ENCODE results near the gene LYAR.

LYAR gene, protein sequence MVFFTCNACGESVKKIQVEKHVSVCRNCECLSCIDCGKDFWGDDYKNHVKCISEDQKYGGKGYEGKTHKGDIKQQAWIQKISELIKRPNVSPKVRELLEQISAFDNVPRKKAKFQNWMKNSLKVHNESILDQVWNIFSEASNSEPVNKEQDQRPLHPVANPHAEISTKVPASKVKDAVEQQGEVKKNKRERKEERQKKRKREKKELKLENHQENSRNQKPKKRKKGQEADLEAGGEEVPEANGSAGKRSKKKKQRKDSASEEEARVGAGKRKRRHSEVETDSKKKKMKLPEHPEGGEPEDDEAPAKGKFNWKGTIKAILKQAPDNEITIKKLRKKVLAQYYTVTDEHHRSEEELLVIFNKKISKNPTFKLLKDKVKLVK

DNA sequence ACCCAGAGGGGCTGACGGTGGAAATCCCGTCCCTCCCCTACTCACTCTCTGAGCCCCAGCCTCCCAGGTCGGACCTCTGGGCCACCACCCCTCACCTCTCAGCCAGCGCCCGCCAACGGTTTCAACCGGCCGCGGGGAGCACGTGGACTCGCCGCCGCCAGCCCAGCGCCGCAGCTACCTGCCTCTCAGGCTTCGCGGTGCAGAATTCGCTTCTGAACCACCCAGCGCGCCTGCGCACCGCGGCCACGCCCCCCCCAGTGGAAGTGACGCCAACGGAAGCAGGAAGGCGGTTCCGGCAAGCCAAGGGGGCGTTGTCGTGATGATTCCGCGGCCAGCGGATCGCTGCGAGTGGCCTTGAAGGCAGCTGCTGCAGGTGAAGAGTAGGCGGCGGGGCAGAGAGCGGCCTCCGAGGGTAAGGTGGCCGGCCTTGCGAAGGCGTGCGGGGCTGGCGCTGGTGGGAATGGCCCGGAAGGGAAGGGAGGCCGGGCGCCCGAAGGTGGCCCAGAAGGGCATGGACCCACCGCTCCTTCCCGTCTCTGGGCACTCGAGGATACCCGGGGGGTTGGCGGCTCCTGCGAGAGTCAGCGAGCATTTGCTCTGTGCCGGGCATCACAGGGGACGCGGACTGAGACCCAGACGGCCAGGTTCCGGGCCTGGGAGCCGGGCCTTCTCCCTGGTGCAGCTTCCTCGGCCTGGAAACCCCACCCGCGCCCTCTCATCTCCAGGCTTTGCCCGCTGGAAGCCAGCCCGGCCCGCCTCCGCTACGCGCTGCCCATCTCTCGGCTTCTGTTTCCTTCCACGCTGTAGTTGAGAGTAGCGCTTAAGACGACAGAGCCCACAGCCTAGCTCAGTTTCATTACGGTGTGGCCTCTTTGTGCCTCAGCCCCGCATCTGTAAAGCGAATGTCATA lies at the start of gene LYAR, which contains the start of gene ZBTB49:
Gene LYAR, minus strand, starts transcription at position 214 of the 910 bp plus-strand sequence. CDS start 6,412 bp downstream, outside the sequence.
Gene ZBTB49, plus strand, starts transcription at position 311 of the 910 bp plus-strand sequence. CDS start 9,695 bp downstream, outside the sequence.
- H3K27ac ChIP-seq (ENCODE audit: low read depth, low read length): no peak within 1 kb of the TSS
- H3K9ac ChIP-seq (ENCODE audit: low read length): peak within 1 kb of the TSS; percentile 73
- H3K9me3 ChIP-seq (ENCODE audit: control insufficient read depth, insufficient read depth, low read depth, low read length): no peaks in the 10 kb centered on the region
- H3K36me3 ChIP-seq (ENCODE audit: control insufficient read depth, insufficient read depth, low read length): peaks cover 17% of the 10 kb centered on the region
- H3K27me3 ChIP-seq (ENCODE audit: control insufficient read depth, insufficient read depth, low read length): no peaks in the 10 kb centered on the region
- H3K4me1 ChIP-seq (ENCODE audit: control insufficient read depth, insufficient read depth, low read length): peaks cover 11% of the 10 kb centered on the region; the same call in 1 of the 2 replicates
- peak within 1 kb of the TSS; percentile 92 for H3K4me3 ChIP-seq (ENCODE audit: low read depth, low read length)

DNA sequence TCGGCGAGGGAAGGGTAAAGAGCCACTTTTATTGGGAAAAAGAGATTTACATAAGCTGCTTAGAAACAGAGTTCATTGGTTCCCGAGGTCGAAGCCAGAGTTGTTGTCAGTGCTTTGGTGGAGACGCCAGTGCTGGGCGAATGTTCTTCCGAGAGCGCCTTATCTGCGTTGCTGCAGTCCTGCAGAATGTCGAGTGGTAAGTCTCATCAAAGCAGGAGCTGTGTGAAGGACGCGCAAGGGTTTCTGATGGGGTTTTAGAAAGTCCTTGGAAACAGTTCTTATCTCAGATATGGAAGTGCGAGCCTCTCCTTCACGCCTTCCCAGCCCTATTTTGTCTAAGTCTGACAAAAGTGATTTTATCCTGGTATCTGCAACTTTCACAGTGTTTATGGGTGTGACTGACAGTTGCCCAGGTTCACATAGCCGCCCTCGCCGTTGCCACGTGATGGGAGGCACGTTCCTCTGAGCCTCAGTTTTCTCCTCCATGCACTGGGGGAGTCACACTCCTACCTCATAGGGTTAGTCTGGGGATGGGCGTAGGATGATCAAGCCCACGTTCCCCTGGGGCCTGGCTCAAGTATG lies 49.6 kb upstream of the LYAR start:
- no peaks in the 10 kb centered on the region for H3K4me1 ChIP-seq (ENCODE audit: control insufficient read depth, insufficient read depth, low read length)
- no peak overlapping the region for H3K27ac ChIP-seq (ENCODE audit: low read depth, low read length)
- no peaks in the 10 kb centered on the region for H3K36me3 ChIP-seq (ENCODE audit: control insufficient read depth, insufficient read depth, low read length)
- H3K9me3 ChIP-seq (ENCODE audit: control insufficient read depth, insufficient read depth, low read depth, low read length): no peaks in the 10 kb centered on the region
- H3K4me3 ChIP-seq (ENCODE audit: low read depth, low read length): no peak overlapping the region
- H3K9ac ChIP-seq (ENCODE audit: low read length): no peak overlapping the region
- peaks cover 3% of the 10 kb centered on the region; the same call in 1 of the 2 replicates for H3K27me3 ChIP-seq (ENCODE audit: control insufficient read depth, insufficient read depth, low read length)

DNA sequence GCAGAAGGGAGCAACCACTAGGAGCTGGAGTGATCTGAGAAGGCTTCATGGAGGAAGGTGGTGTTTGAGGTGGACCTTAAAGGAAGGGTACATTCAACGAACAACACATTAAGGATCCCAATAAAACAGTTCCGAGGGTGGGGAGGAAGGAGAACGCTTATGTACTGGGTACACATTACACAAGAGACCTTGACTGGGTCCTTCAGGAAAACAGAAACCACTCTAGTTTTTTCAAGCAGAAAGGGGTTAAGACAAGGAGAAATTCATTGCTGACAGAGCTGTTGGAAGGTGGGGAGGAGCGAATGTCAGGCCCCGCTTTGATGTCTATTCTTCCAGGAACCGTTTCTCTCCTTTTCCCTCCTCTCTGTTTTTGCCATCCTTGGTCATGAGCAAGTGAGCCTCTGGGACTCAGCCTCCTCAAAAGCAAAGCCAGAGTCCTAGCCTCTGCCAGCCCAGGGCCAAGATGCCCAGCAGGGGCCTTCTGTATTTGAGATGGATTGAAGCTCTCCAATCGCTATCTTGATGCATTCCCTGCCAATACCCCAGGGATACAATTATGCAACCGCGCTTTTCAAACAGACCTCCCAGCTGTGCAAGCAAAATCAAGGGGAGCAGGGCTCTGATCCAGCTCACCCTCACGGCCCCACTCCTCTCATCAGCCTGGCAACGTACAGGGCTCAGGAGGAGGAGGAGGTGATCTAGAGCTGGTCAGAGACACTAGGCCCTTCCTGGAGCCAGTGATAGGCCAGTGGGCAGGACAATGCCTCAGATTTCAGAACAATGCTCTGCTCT lies 48.5 kb upstream of the LYAR start:
- Histone ChIP-seq H3K36me3 (ENCODE audit: control insufficient read depth, insufficient read depth, low read length) (no peaks in the 10 kb centered on the region), H3K9me3 (ENCODE audit: control insufficient read depth, insufficient read depth, low read depth, low read length) (no peaks in the 10 kb centered on the region), H3K4me1 (ENCODE audit: control insufficient read depth, insufficient read depth, low read length) (no peaks in the 10 kb centered on the region), H3K9ac (ENCODE audit: low read length) (no peak overlapping the region), H3K27me3 (ENCODE audit: control insufficient read depth, insufficient read depth, low read length) (peaks cover 3% of the 10 kb centered on the region; the same call in 1 of the 2 replicates), H3K4me3 (ENCODE audit: low read depth, low read length) (no peak overlapping the region), H3K27ac (ENCODE audit: low read depth, low read length) (no peak overlapping the region)

DNA sequence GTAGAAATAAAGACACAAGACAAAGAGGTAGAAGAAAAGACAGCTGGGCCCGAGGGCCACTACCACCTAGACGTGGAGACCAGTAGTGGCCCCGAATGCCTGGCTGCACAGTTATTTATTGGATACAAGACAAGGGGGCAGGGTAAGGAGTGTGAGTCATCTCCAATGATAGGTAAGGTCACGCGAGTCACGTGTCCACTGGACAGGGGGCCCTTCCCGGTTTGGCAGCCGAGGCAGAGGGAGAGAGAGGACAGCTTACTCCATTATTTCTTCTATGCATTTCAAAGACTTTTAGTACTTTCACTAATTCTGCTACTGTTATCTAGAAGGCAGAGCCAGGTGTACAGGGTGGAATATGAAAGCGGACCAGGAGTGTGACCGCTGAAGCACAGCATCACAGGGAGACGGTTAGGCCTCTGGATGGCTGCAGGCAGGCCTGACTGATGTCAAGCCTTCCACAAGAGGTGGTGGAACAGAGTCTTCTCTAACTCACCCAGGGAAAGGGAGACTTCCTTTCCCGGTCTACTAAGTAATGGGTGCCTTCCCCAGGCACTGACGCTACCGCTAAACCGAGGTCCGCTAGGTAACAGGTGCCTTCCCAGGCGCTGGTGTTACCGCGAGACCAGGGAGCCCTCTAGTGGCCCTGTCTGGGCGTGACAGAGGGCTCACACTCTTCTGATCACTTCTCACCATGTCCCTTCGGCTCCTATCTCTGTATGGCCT lies 45.0 kb upstream of the LYAR start:
- Histone ChIP-seq H3K9me3 (ENCODE audit: control insufficient read depth, insufficient read depth, low read depth, low read length) (no peaks in the 10 kb centered on the region), H3K27ac (ENCODE audit: low read depth, low read length) (no peak overlapping the region), H3K4me3 (ENCODE audit: low read depth, low read length) (no peak overlapping the region), H3K27me3 (ENCODE audit: control insufficient read depth, insufficient read depth, low read length) (no peaks in the 10 kb centered on the region; the same call in 1 of the 2 replicates), H3K36me3 (ENCODE audit: control insufficient read depth, insufficient read depth, low read length) (no peaks in the 10 kb centered on the region), H3K4me1 (ENCODE audit: control insufficient read depth, insufficient read depth, low read length) (no peaks in the 10 kb centered on the region), H3K9ac (ENCODE audit: low read length) (no peak overlapping the region)

DNA sequence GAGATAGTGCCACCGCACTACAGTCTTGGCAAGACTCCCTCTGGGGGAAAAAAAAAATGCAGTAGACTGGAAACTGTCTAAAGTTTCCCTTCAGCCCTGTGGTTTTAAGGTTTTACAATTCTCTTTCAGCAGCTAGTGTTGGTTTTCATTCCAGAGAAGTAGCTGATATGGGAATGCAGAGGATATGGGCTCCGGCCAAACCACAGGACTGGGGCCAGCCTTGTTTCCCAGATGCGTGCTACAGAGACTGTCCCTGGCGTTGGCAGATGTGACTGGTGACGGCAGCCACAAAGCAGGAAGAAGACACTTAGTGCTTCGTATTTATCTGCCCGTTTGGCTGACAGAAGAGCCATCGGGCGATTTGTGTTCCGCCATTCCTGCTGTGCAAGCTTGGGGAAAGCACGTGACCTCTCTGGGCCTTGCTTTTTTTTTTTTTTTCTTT lies 43.3 kb upstream of the LYAR start:
- H3K27ac ChIP-seq (ENCODE audit: low read depth, low read length): no peak overlapping the region
- H3K9ac ChIP-seq (ENCODE audit: low read length): no peak overlapping the region
- no peaks in the 10 kb centered on the region for H3K9me3 ChIP-seq (ENCODE audit: control insufficient read depth, insufficient read depth, low read depth, low read length)
- H3K36me3 ChIP-seq (ENCODE audit: control insufficient read depth, insufficient read depth, low read length): no peaks in the 10 kb centered on the region
- H3K4me1 ChIP-seq (ENCODE audit: control insufficient read depth, insufficient read depth, low read length): no peaks in the 10 kb centered on the region
- no peak overlapping the region for H3K4me3 ChIP-seq (ENCODE audit: low read depth, low read length)
- H3K27me3 ChIP-seq (ENCODE audit: control insufficient read depth, insufficient read depth, low read length): no peaks in the 10 kb centered on the region; the same call in 1 of the 2 replicates

DNA sequence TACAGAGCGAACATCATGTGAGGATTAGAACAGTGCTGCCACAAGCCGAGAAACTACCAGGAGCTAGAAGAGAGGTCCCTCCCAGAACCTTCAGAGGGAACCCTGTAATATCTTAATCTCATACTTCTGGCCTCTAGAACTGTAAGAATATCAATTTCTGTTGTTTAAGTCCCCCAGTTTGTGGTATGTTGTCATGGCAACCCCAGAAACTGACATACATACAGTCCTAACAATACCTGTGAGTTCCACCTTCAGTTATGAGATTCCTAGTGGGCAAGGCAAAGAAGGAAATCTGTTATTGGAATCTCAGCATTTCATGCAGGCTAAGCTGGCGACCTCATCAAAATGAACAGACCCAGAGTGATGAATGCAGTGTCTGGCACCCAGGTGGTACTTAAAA lies 42.6 kb upstream of the LYAR start:
- no peak overlapping the region for H3K9ac ChIP-seq (ENCODE audit: low read length)
- H3K27me3 ChIP-seq (ENCODE audit: control insufficient read depth, insufficient read depth, low read length): no peaks in the 10 kb centered on the region; the same call in 1 of the 2 replicates

DNA sequence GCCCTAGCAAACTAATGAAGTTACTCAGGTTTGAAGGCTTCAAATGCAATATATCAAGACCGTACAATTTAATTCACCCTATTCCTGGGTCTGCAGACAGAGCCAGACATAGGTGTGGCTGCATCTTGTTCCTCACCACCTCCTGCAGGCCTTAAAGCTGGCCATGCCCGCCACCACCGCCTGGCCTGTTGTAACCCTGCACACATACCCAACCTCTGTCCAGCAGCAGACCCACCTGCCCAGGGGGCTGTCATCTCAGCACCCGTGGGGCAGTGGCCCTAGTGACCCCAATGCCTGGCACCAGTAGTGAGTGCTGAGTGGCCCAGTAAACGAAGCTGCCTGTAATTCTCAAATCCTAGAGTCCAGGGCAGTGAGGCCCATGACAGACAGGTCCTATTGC lies 40.8 kb upstream of the LYAR start:
- H3K4me1 ChIP-seq (ENCODE audit: control insufficient read depth, insufficient read depth, low read length): no peaks in the 10 kb centered on the region
- no peak overlapping the region for H3K4me3 ChIP-seq (ENCODE audit: low read depth, low read length)
- H3K36me3 ChIP-seq (ENCODE audit: control insufficient read depth, insufficient read depth, low read length): no peaks in the 10 kb centered on the region
- H3K9ac ChIP-seq (ENCODE audit: low read length): no peak overlapping the region
- no peaks in the 10 kb centered on the region; the same call in 1 of the 2 replicates for H3K27me3 ChIP-seq (ENCODE audit: control insufficient read depth, insufficient read depth, low read length)
- no peak overlapping the region for H3K27ac ChIP-seq (ENCODE audit: low read depth, low read length)
- no peaks in the 10 kb centered on the region for H3K9me3 ChIP-seq (ENCODE audit: control insufficient read depth, insufficient read depth, low read depth, low read length)

More for the DNA sequence above, 42.6 kb upstream of the LYAR start:
- Histone ChIP-seq H3K36me3 (ENCODE audit: control insufficient read depth, insufficient read depth, low read length) (no peaks in the 10 kb centered on the region), H3K4me1 (ENCODE audit: control insufficient read depth, insufficient read depth, low read length) (no peaks in the 10 kb centered on the region), H3K27ac (ENCODE audit: low read depth, low read length) (no peak overlapping the region), H3K4me3 (ENCODE audit: low read depth, low read length) (no peak overlapping the region), H3K9me3 (ENCODE audit: control insufficient read depth, insufficient read depth, low read depth, low read length) (no peaks in the 10 kb centered on the region)

DNA sequence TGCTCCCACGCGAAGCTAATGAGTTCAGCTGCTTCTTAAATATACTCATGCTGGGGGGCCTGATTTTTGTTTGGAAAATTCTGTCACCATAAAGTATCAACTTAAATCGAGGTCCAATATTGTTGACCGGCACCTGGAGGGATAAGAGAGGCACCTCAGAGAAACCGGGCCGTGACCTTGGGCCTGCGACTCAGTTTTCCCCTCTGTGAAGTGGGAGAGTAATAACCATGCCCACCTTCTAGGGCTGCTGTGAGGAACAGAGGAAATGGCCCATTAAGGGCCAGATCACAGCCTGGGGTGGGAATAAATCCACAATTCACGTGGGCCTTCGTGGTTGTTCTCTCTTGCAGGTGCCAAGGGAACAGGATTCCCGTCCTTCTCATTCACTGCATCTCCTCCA lies 39.5 kb upstream of the LYAR start:
- no peak overlapping the region for H3K27ac ChIP-seq (ENCODE audit: low read depth, low read length)
- no peak overlapping the region for H3K4me3 ChIP-seq (ENCODE audit: low read depth, low read length)
- no peaks in the 10 kb centered on the region for H3K9me3 ChIP-seq (ENCODE audit: control insufficient read depth, insufficient read depth, low read depth, low read length)
- H3K27me3 ChIP-seq (ENCODE audit: control insufficient read depth, insufficient read depth, low read length): no peaks in the 10 kb centered on the region
- H3K9ac ChIP-seq (ENCODE audit: low read length): no peak overlapping the region
- H3K36me3 ChIP-seq (ENCODE audit: control insufficient read depth, insufficient read depth, low read length): no peaks in the 10 kb centered on the region
- H3K4me1 ChIP-seq (ENCODE audit: control insufficient read depth, insufficient read depth, low read length): no peaks in the 10 kb centered on the region

DNA sequence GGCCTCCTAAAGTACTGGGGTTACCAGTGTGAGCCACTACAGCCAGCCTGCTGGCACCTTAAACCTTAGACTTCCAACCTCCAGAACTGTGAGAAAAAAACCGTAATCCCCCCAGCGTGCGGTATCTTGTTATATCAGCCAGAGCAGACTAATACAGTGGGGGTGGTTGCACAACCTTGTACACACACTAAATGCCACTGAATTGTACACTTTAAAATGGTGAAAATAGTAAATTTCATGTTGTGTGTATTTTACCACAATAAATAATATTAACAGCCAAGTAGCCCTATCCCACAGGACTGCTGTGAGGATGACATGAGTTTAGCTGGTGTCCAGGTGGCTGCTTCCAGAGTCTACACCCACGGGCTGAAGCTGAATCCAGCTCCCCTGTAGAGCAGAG lies 38.9 kb upstream of the LYAR start:
- H3K4me1 ChIP-seq (ENCODE audit: control insufficient read depth, insufficient read depth, low read length): peaks cover 4% of the 10 kb centered on the region
- no peaks in the 10 kb centered on the region for H3K27me3 ChIP-seq (ENCODE audit: control insufficient read depth, insufficient read depth, low read length)

DNA sequence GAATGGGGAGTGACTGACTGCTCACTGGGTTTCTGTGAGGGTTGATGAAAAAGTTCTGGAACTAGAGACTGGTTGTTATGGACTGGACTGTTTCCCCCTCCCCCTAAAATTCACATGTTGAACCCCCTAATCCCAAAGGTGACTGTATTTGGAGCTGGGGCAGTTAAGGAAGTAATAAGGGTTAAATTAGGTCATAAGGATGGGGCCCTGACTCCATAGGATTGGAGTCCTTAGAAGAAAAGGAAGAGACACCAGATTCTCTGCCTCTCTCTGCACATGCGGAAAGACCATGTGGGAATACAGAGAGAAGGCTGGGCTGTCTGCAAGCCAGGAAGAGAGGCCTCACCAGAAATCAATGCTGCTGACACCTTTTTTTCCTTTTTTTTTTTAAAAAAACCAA lies 38.3 kb upstream of the LYAR start:
- H3K4me1 ChIP-seq (ENCODE audit: control insufficient read depth, insufficient read depth, low read length): peaks cover 6% of the 10 kb centered on the region
- no peaks in the 10 kb centered on the region for H3K9me3 ChIP-seq (ENCODE audit: control insufficient read depth, insufficient read depth, low read depth, low read length)
- no peak overlapping the region for H3K4me3 ChIP-seq (ENCODE audit: low read depth, low read length)
- H3K27ac ChIP-seq (ENCODE audit: low read depth, low read length): no peak overlapping the region
- H3K27me3 ChIP-seq (ENCODE audit: control insufficient read depth, insufficient read depth, low read length): no peaks in the 10 kb centered on the region
- no peak overlapping the region for H3K9ac ChIP-seq (ENCODE audit: low read length)
- no peaks in the 10 kb centered on the region for H3K36me3 ChIP-seq (ENCODE audit: control insufficient read depth, insufficient read depth, low read length)

More for the DNA sequence above, 38.9 kb upstream of the LYAR start:
- Histone ChIP-seq H3K9me3 (ENCODE audit: control insufficient read depth, insufficient read depth, low read depth, low read length) (no peaks in the 10 kb centered on the region), H3K36me3 (ENCODE audit: control insufficient read depth, insufficient read depth, low read length) (no peaks in the 10 kb centered on the region), H3K4me3 (ENCODE audit: low read depth, low read length) (no peak overlapping the region), H3K9ac (ENCODE audit: low read length) (no peak overlapping the region), H3K27ac (ENCODE audit: low read depth, low read length) (no peak overlapping the region)
